BE2C (cell line): ENCODE measurements around the gene PASK.

Experiments
- DNase-seq: peaks from one replicate; pipeline ENCODE4 v3.0.0-alpha.2; 2020
- H3K27me3 ChIP-seq: fragments of 250-450 bp; sonication (Bioruptor Pico); 2 replicates; pipeline ENCODE4 v1.5.1; 2020; ENCODE audit warnings: mild to moderate bottlenecking
- H3K36me3 ChIP-seq: fragments of 250-450 bp; sonication (Bioruptor Pico); 2 replicates; pipeline ENCODE4 v1.5.1; 2020; ENCODE audit warnings: mild to moderate bottlenecking
- H3K4me1 ChIP-seq: fragments of 250-450 bp; sonication (Bioruptor Pico); 2 replicates; pipeline ENCODE4 v1.5.1; 2020
- H3K4me3 ChIP-seq: 2 replicates; pipeline ENCODE4 v1.5.1; 2011; ENCODE audit warnings: low read depth, low read length
- H3K9me3 ChIP-seq: fragments of 250-450 bp; sonication (Bioruptor Pico); 2 replicates; pipeline ENCODE4 v1.5.1; 2020
- CTCF ChIP-seq: IDR thresholded peaks from 2 replicates; pipeline ENCODE4 v1.5.1; 2012; ENCODE audit warnings: mild to moderate bottlenecking, low read depth, low read length

PASK gene

DNA sequence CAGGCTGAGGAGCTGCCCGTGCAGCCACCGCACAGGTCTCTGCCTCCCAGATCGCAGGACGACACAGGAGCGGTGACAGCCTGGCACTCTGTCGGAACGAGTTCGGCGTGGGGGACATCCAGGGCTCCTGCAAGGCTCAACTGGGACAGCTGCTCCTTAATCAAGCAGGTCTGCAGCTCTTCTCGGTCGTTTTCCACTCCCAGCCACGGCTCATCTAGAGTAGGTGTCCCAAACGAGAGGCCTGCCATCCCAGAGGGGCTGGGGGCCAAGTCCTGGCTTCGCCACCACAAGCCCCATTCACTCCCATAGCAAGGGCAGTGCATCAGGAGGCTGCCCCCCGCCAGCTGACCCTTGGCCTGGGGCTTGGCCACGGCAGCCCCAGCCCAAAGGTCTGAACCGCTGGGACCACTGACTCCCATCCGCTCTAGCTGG is 22.5 kb downstream of the PASK start:
- DNase-seq, result no peak
- H3K4me1 ChIP-seq, result no peaks in the 10 kb centered on the region
- H3K9me3 ChIP-seq, result no peaks in the 10 kb centered on the region
- H3K27me3 ChIP-seq, result no peaks in the 10 kb centered on the region
- no peak for TF ChIP-seq CTCF
- H3K36me3 ChIP-seq, result peaks cover 13% of the 10 kb centered on the region
- no peak overlapping the region for H3K4me3 ChIP-seq

- Histone ChIP-seq H3K36me3 (peaks cover 15% of the 10 kb centered on the region), H3K4me3 (no peak overlapping the region), H3K9me3 (no peaks in the 10 kb centered on the region), H3K4me1 (no peaks in the 10 kb centered on the region), H3K27me3 (no peaks in the 10 kb centered on the region)
- DNase-seq, result no peak
- TF ChIP-seq CTCF, result no peak
Observed at GRCh38 chr2:241126201-241126611, 23.1 kb downstream of the PASK start.

DNA sequence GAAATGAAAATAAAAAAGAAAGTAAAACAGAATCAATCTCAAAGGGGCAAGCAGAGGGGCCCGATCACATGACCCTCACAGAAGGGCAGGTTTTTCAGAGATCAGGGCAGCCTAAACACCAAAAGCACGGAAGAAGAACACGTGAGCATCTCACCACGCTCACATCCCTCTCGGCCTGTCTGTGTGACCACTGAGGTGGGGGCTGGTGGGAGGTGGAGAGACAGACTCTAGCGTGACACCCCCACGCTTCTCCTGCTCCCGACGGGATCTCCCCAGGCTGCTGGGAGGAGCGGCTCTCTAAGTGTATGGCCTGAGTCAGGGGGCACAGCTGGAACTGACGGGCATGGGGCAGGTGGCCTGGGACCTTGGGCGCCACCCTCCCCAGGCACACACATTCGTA is 23.6 kb downstream of the PASK start:
- peaks cover 20% of the 10 kb centered on the region for H3K36me3 ChIP-seq
- no peak for TF ChIP-seq CTCF
- no peaks in the 10 kb centered on the region for H3K4me1 ChIP-seq
- H3K27me3 ChIP-seq, result no peaks in the 10 kb centered on the region
- DNase-seq, result no peak
- no peak overlapping the region for H3K4me3 ChIP-seq
- H3K9me3 ChIP-seq, result no peaks in the 10 kb centered on the region

- no peaks in the 10 kb centered on the region for H3K27me3 ChIP-seq
- no peak overlapping the region for H3K4me3 ChIP-seq
- peaks cover 25% of the 10 kb centered on the region for H3K36me3 ChIP-seq
- H3K4me1 ChIP-seq, result no peaks in the 10 kb centered on the region
- H3K9me3 ChIP-seq, result no peaks in the 10 kb centered on the region
- no peak for TF ChIP-seq CTCF
- no peak for DNase-seq
Observed at GRCh38 chr2:241123816-241124536, 25.3 kb downstream of the PASK start.

DNA sequence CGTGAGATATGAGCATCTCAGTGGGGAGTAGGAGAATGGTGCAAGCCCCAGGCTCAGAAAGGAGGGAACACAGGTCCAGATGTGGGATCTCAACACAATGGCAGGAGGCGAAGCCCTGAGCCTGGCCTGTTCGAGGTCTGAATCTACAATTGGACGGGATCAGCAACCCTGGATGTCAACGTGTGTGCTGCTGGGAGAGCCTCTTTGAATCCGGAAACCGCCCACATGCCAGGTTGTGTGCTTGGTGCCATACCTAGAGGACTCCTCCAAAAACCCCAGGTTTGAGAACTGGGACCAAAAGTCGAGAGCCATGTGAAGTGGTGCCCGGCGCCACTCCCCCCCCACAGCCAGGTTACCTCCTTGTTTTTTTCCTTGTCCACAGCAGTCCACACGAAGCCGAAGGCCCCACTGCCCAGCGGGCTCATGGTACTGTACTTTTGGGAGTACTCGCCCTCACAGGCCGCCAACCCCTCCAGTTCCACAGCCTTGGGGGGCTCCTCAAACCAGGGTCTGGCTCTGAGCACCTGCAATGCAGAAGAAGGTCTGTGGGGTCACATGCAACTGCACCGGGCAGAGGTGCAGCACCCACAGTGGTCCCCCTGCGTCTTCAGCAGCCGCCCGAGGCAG is 26.8 kb downstream of the PASK start:
- Histone ChIP-seq H3K9me3 (no peaks in the 10 kb centered on the region), H3K27me3 (no peaks in the 10 kb centered on the region), H3K4me1 (no peaks in the 10 kb centered on the region), H3K4me3 (no peak overlapping the region), H3K36me3 (peaks cover 25% of the 10 kb centered on the region)
- TF ChIP-seq CTCF, result no peak
- no peak for DNase-seq

DNA sequence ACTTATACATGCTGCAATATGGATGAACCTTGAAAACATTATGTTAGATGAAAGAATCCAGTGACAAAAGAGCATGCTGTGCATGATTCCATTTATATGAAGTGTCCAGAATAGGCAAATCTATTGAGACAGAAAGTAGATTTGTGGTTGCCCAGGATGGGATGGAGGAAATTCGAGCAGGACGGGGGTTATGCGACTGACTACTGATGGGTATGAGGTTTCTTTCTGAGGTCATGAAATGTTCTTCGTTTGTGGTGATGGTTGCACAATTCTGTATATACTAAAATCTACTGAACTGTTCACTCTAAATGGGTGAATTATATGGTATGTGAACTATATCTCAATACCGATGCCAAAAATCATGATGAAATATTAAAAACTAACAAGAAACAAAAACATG is 28.3 kb downstream of the PASK start:
- H3K4me1 ChIP-seq, result no peaks in the 10 kb centered on the region
- H3K9me3 ChIP-seq, result no peaks in the 10 kb centered on the region
- H3K36me3 ChIP-seq, result peaks cover 19% of the 10 kb centered on the region
- no peak overlapping the region for H3K4me3 ChIP-seq
- DNase-seq, result no peak
- H3K27me3 ChIP-seq, result no peaks in the 10 kb centered on the region
- TF ChIP-seq CTCF, result no peak
